Measurements from ENCODE around the gene C1orf210. TPM values are rescaled to one million over a fixed set of nuclear protein-coding genes. Genes with fewer than 3 reads are reported as not detected.

The C1orf210 gene
- total and polyA plus RNA-seq, 12 donors, result not detected

- intact Hi-C loops (cut with DNase I), result no loop called here
- H3K9me3 ChIP-seq, result no peaks in the 10 kb centered on the region
- no peaks in the 10 kb centered on the region for H3K27me3 ChIP-seq
- H3K27ac ChIP-seq, result no peak overlapping the region
- TF ChIP-seq, protein P1, sequence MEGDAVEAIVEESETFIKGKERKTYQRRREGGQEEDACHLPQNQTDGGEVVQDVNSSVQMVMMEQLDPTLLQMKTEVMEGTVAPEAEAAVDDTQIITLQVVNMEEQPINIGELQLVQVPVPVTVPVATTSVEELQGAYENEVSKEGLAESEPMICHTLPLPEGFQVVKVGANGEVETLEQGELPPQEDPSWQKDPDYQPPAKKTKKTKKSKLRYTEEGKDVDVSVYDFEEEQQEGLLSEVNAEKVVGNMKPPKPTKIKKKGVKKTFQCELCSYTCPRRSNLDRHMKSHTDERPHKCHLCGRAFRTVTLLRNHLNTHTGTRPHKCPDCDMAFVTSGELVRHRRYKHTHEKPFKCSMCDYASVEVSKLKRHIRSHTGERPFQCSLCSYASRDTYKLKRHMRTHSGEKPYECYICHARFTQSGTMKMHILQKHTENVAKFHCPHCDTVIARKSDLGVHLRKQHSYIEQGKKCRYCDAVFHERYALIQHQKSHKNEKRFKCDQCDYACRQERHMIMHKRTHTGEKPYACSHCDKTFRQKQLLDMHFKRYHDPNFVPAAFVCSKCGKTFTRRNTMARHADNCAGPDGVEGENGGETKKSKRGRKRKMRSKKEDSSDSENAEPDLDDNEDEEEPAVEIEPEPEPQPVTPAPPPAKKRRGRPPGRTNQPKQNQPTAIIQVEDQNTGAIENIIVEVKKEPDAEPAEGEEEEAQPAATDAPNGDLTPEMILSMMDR (IDR thresholded peaks at IDR 0.05), result no peak
- DNase-seq (no peak), ATAC-seq (no peak)
- H3K36me3 ChIP-seq, result no peaks in the 10 kb centered on the region
- WGBS, 2 donors, result 83 to 86% methylated on average over 7 of the region's 7 CpGs
- peaks cover 11 to 56% (median 28%) of the 10 kb centered on the region in 9 donors for H3K4me1 ChIP-seq
- H3K4me3 ChIP-seq, result no peak overlapping the region
Measured at GRCh38 chr1:43292216-43292615, 6.8 kb upstream of the C1orf210 start.

GRCh38 chr1:43288785-43289706, 3.7 kb upstream of the C1orf210 start:
- no peak overlapping the region for H3K27ac ChIP-seq
- no peak overlapping the region for H3K4me3 ChIP-seq
- TF ChIP-seq, protein P1 (IDR thresholded peaks at IDR 0.05), result no peak
- no peaks in the 10 kb centered on the region for H3K36me3 ChIP-seq
- H3K9me3 ChIP-seq, result no peaks in the 10 kb centered on the region
- H3K4me1 ChIP-seq, result peaks cover 0 to 25% (median 7%) of the 10 kb centered on the region in 9 donors
- no peak for ATAC-seq
- no peaks in the 10 kb centered on the region for H3K27me3 ChIP-seq
- intact Hi-C loops (cut with DNase I), result no loop called here
- 60 to 67% methylated on average over 12 of the region's 12 CpGs for WGBS, 2 donors
- DNase-seq, result no peak

DNA sequence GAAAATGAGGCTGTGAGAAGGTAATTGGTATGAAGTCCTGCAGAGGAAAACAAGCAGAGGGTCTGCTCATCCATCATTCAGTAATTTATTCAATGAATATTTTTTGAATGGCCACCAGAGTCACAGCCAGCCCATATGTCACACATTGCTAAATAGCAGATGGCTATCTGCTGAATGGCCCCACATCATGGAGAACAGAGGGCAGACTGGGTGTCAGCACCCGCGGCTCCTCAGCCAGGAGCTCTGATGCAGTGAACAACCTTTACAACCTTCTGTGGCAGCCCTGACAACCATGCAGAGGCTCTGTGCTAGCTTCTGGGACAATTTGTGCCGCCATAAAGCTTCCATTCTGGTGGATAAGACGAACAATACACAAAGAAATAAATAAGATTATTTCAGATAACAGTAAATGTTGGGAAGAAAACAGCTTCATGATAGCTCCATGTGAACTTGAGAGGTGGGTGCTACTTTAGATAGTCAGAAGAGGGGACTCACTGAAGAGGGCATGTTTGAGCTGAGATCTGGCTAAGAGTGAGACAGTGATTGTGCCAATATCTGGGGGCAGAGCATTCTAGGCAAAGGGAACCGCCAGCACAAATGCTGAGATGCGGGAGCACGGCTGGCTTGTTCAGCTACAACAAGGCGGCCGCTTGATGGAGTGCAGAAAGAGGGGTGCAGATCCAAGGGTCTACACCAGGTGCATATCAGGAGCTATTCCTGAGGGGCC, 2.8 kb upstream of the C1orf210 start:
- Histone ChIP-seq H3K27ac (no peak overlapping the region), H3K36me3 (no peaks in the 10 kb centered on the region), H3K4me3 (no peak overlapping the region), H3K4me1 (peaks cover 0 to 17% (median 0%) of the 10 kb centered on the region in 9 donors), H3K9me3 (no peaks in the 10 kb centered on the region), H3K27me3 (no peaks in the 10 kb centered on the region)
- 92% methylated on average over 9 of the region's 9 CpGs for WGBS, 2 donors
- ATAC-seq, result no peak
- intact Hi-C loops (cut with DNase I), result no loop called here
- TF ChIP-seq, protein P1 (IDR thresholded peaks at IDR 0.05), result no peak
- no peak for DNase-seq

DNA sequence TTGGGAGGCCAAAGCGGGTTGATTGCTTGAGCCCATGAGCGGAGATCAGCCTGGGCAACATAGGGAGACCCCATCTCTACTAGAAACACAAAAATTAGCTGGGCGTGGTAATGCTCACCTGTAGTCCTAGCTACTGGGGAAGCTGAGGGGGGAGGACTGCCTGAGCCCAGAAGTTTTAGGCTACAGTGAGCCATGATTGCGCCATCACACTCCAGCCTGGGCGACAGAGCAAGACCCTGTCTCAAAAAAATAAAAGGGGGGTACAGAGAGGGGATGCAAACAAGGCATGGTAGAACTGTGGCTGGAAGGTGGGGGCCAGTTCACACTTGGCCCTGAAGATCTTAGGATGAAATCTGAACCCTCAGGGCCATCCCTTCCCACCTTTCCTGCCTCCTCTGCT, 1.2 kb upstream of the C1orf210 start:
- intact Hi-C loops (cut with DNase I), result no loop called here
- peaks cover 0 to 10% (median 0%) of the 10 kb centered on the region in 9 donors for H3K4me1 ChIP-seq

More for the DNA sequence above, 1.2 kb upstream of the C1orf210 start:
- no peak for ATAC-seq
- 94 to 95% methylated on average over 5 of the region's 5 CpGs for WGBS, 2 donors
- H3K4me3 ChIP-seq, result no peak overlapping the region
- H3K36me3 ChIP-seq, result no peaks in the 10 kb centered on the region
- TF ChIP-seq, protein P1 (IDR thresholded peaks at IDR 0.05), result no peak
- H3K9me3 ChIP-seq, result no peaks in the 10 kb centered on the region
- no peak overlapping the region for H3K27ac ChIP-seq
- no peak for DNase-seq
- H3K27me3 ChIP-seq, result no peaks in the 10 kb centered on the region
